OCI-LY7 (cell line): ENCODE data around the gene LAMC1. TPM values are rescaled to one million over a fixed set of nuclear protein-coding genes. Genes with fewer than 3 reads are reported as not detected.

ENCODE experiments used
- BruUV-seq: library from RNA; stranded (reverse); fragments of 400-500 nt; replicated peaks from 2 replicates; lab custom pipeline; 2021; lab: Mats Ljungman, UMichigan
- CTCF ChIA-PET: fragments of 300-600 bp; sonication (Branson Sonifier 250); formaldehyde crosslinking; loops from one replicate; lab custom pipeline; 2022; ENCODE audit warnings: antibody characterized with exemption; ENCODE audit not compliant: unreplicated experiment; lab: Charles Lee
- POLR2A ChIA-PET: fragments of 300-600 bp; sonication (Branson Sonifier 250); formaldehyde crosslinking; loops from one replicate; lab custom pipeline; 2022; ENCODE audit warnings: antibody characterized with exemption; lab: Charles Lee
- DNase-seq: peaks from one replicate; pipeline ENCODE4 v3.0.0-alpha.2; 2015; ENCODE audit warnings: low spot score
- H2AFZ ChIP-seq: fragments of 200-600 bp; sonication (generic), shearing (Covaris generic); 2 replicates; pipeline ENCODE4 v1.6.1; 2014; ENCODE audit warnings: mild to moderate bottlenecking, antibody characterized with exemption, low read length, moderate library complexity
- H3K27ac ChIP-seq: fragments of 200-600 bp; sonication (generic); 2 replicates; pipeline ENCODE4 v1.5.1; 2014; ENCODE audit warnings: mixed run types, low read depth, mild to moderate bottlenecking, moderate library complexity, low read length, inconsistent platforms; ENCODE audit not compliant: poor library complexity, severe bottlenecking
- H3K36me3 ChIP-seq: fragments of 200-600 bp; sonication (generic); 2 replicates; pipeline ENCODE4 v1.6.1; 2014; ENCODE audit warnings: mild to moderate bottlenecking, antibody characterized with exemption, low read length, moderate library complexity, mixed read lengths; ENCODE audit not compliant: insufficient read depth
- H3K4me1 ChIP-seq: fragments of 200-600 bp; sonication (generic); 2 replicates; pipeline ENCODE4 v1.5.1; 2014; ENCODE audit warnings: mild to moderate bottlenecking, low read length; ENCODE audit not compliant: insufficient read depth, poor library complexity, severe bottlenecking
- H3K4me2 ChIP-seq: fragments of 200-600 bp; sonication (generic); 2 replicates; pipeline ENCODE4 v1.6.1; 2014; ENCODE audit warnings: mild to moderate bottlenecking, low read length
- H3K4me3 ChIP-seq: fragments of 200-600 bp; sonication (generic); 2 replicates; pipeline ENCODE4 v1.5.1; 2014; ENCODE audit warnings: mild to moderate bottlenecking, low read depth, low read length; ENCODE audit not compliant: poor library complexity, severe bottlenecking
- H3K79me2 ChIP-seq: fragments of 200-600 bp; sonication (generic); 2 replicates; pipeline ENCODE4 v1.6.1; 2016; ENCODE audit warnings: low read depth, mild to moderate bottlenecking, low read length, moderate library complexity, mixed read lengths; ENCODE audit not compliant: insufficient read depth
- H3K9me2 ChIP-seq: fragments of 200-600 bp; sonication (generic); 2 replicates; pipeline ENCODE4 v1.6.1; 2016; ENCODE audit warnings: mild to moderate bottlenecking, low read length, mixed read lengths; ENCODE audit not compliant: insufficient read depth
- H3K9me3 ChIP-seq: fragments of 200-600 bp; sonication (generic); 2 replicates; pipeline ENCODE4 v1.6.1; 2014; ENCODE audit warnings: mild to moderate bottlenecking, mixed run types, low read length, mixed read lengths
- H4K20me1 ChIP-seq: fragments of 200-600 bp; sonication (generic); 2 replicates; pipeline ENCODE4 v1.6.1; 2014; ENCODE audit warnings: mild to moderate bottlenecking, antibody characterized with exemption, low read length, moderate library complexity, mixed read lengths; ENCODE audit not compliant: insufficient read depth
- CTCF ChIP-seq: fragments of 200-600 bp; sonication (generic); conservative IDR thresholded peaks from 2 replicates; pipeline ENCODE4 v1.5.1; 2014; ENCODE audit warnings: mild to moderate bottlenecking, antibody characterized with exemption, low read length, moderate library complexity, mixed read lengths
- EZH2phosphoT487 ChIP-seq: fragments of 200-600 bp; sonication (generic); IDR thresholded peaks from 2 replicates; pipeline ENCODE4 v1.6.1; 2018; ENCODE audit warnings: low read depth, borderline replicate concordance, mild to moderate bottlenecking, mixed run types, antibody characterized with exemption, low read length, moderate library complexity, mixed read lengths
- intact Hi-C: fragments of 100-400 bp; cut with micrococcal nuclease; formaldehyde crosslinking; loops from one replicate; pipeline ENCODE4 v1.10.0; 2022; ENCODE audit not compliant: unreplicated experiment
- total RNA-seq, 2 experiments: library from RNA; depleted of rRNA in 1 of 2; stranded (reverse); fragments of >200 nt in 1 of 2; shearing (Covaris generic) in 1 of 2; gene quantifications; 2 replicates each; pipeline ENCODE4 v1.2.3, GENCODE V29; 2014 to 2022

The LAMC1 gene
- total RNA-seq, 2 experiments from 2014 or later = 24.2 to 42.1 TPM

- no peaks in the 10 kb centered on the region for H4K20me1 ChIP-seq
- no peaks in the 10 kb centered on the region for H3K36me3 ChIP-seq
- TF ChIP-seq EZH2phosphoT487 = no peak
- TF ChIP-seq CTCF = no peak
- no peak overlapping the region for H3K4me2 ChIP-seq
- H3K4me1 ChIP-seq = no peaks in the 10 kb centered on the region
- intact Hi-C loops = no loop called here
- H2AFZ ChIP-seq = no peak overlapping the region
- BruUV-seq = no TSS peak
- H3K4me3 ChIP-seq = no peak overlapping the region
- no peaks in the 10 kb centered on the region for H3K9me2 ChIP-seq
- ChIA-PET CTCF (no interaction called here), POLR2A (interaction anchor here (0.7 kb wide), 2 partner anchors 119 to 230 kb away, joined by 3 to 4 read pairs; no protein-coding TSS in a partner anchor)
- no peaks in the 10 kb centered on the region for H3K9me3 ChIP-seq
- DNase-seq = no peak
- no peak overlapping the region for H3K27ac ChIP-seq
- H3K79me2 ChIP-seq = no peaks in the 10 kb centered on the region
Observed at GRCh38 chr1:183191833-183192232, 168.6 kb downstream of the LAMC1 start.

GRCh38 chr1:183193963-183194525 lies 170.8 kb downstream of the LAMC1 start:
- POLR2A ChIA-PET = no interaction called here
- Histone ChIP-seq H2AFZ (no peak overlapping the region), H3K9me2 (no peaks in the 10 kb centered on the region), H3K79me2 (no peaks in the 10 kb centered on the region), H3K9me3 (no peaks in the 10 kb centered on the region), H3K36me3 (no peaks in the 10 kb centered on the region), H4K20me1 (no peaks in the 10 kb centered on the region), H3K27ac (no peak overlapping the region), H3K4me3 (no peak overlapping the region), H3K4me1 (no peaks in the 10 kb centered on the region), H3K4me2 (no peak overlapping the region)
- CTCF ChIA-PET = no interaction called here
- intact Hi-C loops = no loop called here
- no peak for TF ChIP-seq EZH2phosphoT487
- TF ChIP-seq CTCF = no peak
- BruUV-seq = no TSS peak
- no peak for DNase-seq

- no TSS peak for BruUV-seq
- Histone ChIP-seq H4K20me1 (no peaks in the 10 kb centered on the region), H3K79me2 (no peaks in the 10 kb centered on the region), H3K36me3 (no peaks in the 10 kb centered on the region), H3K27ac (no peak overlapping the region), H3K9me3 (no peaks in the 10 kb centered on the region), H3K4me3 (no peak overlapping the region), H3K9me2 (no peaks in the 10 kb centered on the region), H3K4me1 (no peaks in the 10 kb centered on the region), H3K4me2 (no peak overlapping the region), H2AFZ (no peak overlapping the region)
- no peak for TF ChIP-seq EZH2phosphoT487
- no peak for TF ChIP-seq CTCF
- POLR2A ChIA-PET = no interaction called here
- no peak for DNase-seq
- CTCF ChIA-PET = no interaction called here
- intact Hi-C loops = no loop called here
Observed at GRCh38 chr1:183194527-183195141, 171.4 kb downstream of the LAMC1 start.
